Measurements from ENCODE around the gene STRN4. TPM values are rescaled to one million over a fixed set of nuclear protein-coding genes. Genes with fewer than 3 reads are reported as not detected.

Gene STRN4
- polyA plus RNA-seq, 1 donor from 2014 or later, result 153 TPM

DNA sequence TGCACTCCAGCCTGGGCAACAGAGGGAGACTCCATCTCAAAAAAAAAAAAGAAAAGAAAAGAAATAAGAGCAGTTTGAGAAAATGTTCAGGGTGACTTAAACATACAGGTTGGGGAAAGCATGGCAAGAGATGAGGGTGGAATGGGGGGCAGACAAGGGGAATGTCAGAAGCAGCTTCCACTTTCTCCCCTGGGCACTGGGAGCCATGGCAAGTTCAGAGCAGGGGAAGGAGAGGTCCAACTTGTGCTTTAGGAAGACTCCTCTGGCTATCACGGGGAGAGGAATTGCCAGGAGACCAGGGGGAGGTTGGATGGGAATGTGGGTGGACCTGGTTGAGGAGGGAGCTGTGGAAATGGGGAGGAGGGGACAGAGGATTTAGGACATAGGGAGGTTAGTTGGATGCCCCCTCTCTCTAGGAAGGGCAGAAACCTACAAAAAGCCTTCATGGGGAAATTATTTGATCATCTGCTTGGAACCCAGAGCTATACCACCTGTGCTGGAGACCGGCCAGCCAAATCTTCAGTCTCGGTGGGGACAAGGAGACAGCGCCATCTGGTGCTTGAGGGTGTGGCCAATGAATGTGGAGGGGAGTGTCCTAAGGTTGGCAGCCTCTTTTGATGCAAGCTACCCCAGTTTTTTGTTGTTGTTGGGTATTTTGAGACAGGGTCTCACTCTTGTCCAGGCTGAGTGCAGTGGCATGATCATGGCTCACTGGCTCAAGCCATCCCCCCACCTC lies 7.3 kb upstream of the STRN4 start:
- Histone ChIP-seq H3F3A (ENCODE audit: insufficient read depth, low read length, poor library complexity, severe bottlenecking) (no peaks in the 10 kb centered on the region), H3K9ac (ENCODE audit: low read length) (no peak overlapping the region), H3K27me3 (ENCODE audit: insufficient read depth, low read depth, low read length) (no peaks in the 10 kb centered on the region), H3K9me2 (ENCODE audit: insufficient read depth, low read length) (no peaks in the 10 kb centered on the region), H3K4me2 (ENCODE audit: low read length) (no peak overlapping the region), H3K79me2 (replicated peaks; ENCODE audit: insufficient read depth, low read length) (no peaks in the 10 kb centered on the region), H4K20me1 (ENCODE audit: insufficient read depth) (no peaks in the 10 kb centered on the region), H3K9me3 (ENCODE audit: low read length) (no peaks in the 10 kb centered on the region), H2AFZ (ENCODE audit: low read depth, low read length) (no peak overlapping the region), H3K27ac (ENCODE audit: low read length) (no peak overlapping the region), H3K4me3 (ENCODE audit: low read length) (no peak overlapping the region), H3K36me3 (ENCODE audit: insufficient read depth, low read length) (no peaks in the 10 kb centered on the region)
- peak; percentile 52 for TF ChIP-seq RAD21 (conservative IDR thresholded peaks at IDR 0.05)
- TF ChIP-seq SMC3 (conservative IDR thresholded peaks at IDR 0.05; ENCODE audit: poor library complexity), result peak; percentile 57
- TF ChIP-seq, protein P1, sequence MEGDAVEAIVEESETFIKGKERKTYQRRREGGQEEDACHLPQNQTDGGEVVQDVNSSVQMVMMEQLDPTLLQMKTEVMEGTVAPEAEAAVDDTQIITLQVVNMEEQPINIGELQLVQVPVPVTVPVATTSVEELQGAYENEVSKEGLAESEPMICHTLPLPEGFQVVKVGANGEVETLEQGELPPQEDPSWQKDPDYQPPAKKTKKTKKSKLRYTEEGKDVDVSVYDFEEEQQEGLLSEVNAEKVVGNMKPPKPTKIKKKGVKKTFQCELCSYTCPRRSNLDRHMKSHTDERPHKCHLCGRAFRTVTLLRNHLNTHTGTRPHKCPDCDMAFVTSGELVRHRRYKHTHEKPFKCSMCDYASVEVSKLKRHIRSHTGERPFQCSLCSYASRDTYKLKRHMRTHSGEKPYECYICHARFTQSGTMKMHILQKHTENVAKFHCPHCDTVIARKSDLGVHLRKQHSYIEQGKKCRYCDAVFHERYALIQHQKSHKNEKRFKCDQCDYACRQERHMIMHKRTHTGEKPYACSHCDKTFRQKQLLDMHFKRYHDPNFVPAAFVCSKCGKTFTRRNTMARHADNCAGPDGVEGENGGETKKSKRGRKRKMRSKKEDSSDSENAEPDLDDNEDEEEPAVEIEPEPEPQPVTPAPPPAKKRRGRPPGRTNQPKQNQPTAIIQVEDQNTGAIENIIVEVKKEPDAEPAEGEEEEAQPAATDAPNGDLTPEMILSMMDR (IDR thresholded peaks at IDR 0.05; ENCODE audit: poor library complexity, severe bottlenecking), result peak; percentile 61
- TF ChIP-seq, protein P2, sequence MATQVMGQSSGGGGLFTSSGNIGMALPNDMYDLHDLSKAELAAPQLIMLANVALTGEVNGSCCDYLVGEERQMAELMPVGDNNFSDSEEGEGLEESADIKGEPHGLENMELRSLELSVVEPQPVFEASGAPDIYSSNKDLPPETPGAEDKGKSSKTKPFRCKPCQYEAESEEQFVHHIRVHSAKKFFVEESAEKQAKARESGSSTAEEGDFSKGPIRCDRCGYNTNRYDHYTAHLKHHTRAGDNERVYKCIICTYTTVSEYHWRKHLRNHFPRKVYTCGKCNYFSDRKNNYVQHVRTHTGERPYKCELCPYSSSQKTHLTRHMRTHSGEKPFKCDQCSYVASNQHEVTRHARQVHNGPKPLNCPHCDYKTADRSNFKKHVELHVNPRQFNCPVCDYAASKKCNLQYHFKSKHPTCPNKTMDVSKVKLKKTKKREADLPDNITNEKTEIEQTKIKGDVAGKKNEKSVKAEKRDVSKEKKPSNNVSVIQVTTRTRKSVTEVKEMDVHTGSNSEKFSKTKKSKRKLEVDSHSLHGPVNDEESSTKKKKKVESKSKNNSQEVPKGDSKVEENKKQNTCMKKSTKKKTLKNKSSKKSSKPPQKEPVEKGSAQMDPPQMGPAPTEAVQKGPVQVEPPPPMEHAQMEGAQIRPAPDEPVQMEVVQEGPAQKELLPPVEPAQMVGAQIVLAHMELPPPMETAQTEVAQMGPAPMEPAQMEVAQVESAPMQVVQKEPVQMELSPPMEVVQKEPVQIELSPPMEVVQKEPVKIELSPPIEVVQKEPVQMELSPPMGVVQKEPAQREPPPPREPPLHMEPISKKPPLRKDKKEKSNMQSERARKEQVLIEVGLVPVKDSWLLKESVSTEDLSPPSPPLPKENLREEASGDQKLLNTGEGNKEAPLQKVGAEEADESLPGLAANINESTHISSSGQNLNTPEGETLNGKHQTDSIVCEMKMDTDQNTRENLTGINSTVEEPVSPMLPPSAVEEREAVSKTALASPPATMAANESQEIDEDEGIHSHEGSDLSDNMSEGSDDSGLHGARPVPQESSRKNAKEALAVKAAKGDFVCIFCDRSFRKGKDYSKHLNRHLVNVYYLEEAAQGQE (IDR thresholded peaks at IDR 0.05; ENCODE audit: borderline replicate concordance), result no peak

DNA sequence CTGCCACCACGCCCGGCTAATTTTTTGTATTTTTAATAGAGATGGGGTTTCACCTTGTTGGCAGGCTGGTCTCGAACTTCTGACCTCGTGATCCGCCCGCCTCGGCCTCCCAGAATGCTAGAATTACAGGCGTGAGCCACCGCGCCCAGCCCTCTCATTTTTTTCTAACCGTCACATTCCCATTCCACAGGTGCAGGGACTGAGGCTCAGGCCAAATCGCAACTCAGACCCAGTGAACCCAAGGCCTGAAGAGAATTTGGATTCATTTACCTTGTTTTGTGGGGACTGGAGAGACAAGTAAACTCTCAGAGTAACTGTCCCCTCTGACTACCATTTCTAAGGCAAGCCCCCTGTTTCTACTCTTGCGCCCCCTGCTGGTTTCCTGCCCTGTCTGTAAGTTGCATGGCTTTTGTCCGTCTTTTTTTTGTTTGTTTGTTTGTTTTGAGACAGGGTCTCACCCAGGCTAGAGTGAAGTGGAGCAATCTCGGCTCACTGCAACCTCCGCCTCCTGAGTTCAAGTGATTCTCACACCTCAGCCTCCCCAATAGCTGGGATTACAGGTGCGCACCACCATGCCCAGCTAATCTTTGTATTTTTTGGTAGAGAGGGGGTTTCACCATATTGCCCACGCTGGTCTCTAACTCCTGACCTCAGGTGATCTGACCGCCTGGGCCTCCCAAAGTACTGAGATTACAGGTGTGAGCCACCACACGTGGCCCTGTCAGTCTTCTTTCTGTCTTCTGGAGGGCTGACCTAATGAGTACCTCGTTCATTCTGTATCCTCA lies 2.3 kb upstream of the STRN4 start:
- no peaks in the 10 kb centered on the region for H3K36me3 ChIP-seq (ENCODE audit: insufficient read depth, low read length)
- H3K9me2 ChIP-seq (ENCODE audit: insufficient read depth, low read length), result no peaks in the 10 kb centered on the region
- H3K4me3 ChIP-seq (ENCODE audit: low read length), result peak overlapping the region; percentile 82
- H4K20me1 ChIP-seq (ENCODE audit: insufficient read depth), result peaks cover 4% of the 10 kb centered on the region
- no peak overlapping the region for H2AFZ ChIP-seq (ENCODE audit: low read depth, low read length)
- TF ChIP-seq, protein P2 (IDR thresholded peaks at IDR 0.05; ENCODE audit: borderline replicate concordance), result no peak
- TF ChIP-seq POLR2AphosphoS5 (IDR thresholded peaks at IDR 0.05), result no peak
- TF ChIP-seq, protein P1 (IDR thresholded peaks at IDR 0.05; ENCODE audit: poor library complexity, severe bottlenecking), result no peak
- TF ChIP-seq EZH2 (IDR thresholded peaks at IDR 0.05; ENCODE audit: borderline replicate concordance, insufficient read depth, low read length, poor library complexity, severe bottlenecking), result no peak
- TF ChIP-seq TAF1 (IDR thresholded peaks at IDR 0.05; ENCODE audit: low read depth), result no peak
- TF ChIP-seq MXI1 (conservative IDR thresholded peaks at IDR 0.05; ENCODE audit: poor library complexity, severe bottlenecking), result no peak
- no peak for TF ChIP-seq EP300 (conservative IDR thresholded peaks at IDR 0.05; ENCODE audit: poor library complexity, severe bottlenecking)
- TF ChIP-seq RAD21 (conservative IDR thresholded peaks at IDR 0.05), result no peak
- TF ChIP-seq SMC3 (conservative IDR thresholded peaks at IDR 0.05; ENCODE audit: poor library complexity), result no peak
- peak overlapping the region; percentile 98 for H3K27ac ChIP-seq (ENCODE audit: low read length)
- peaks cover 28% of the 10 kb centered on the region for H3K79me2 ChIP-seq (replicated peaks; ENCODE audit: insufficient read depth, low read length)
- H3K4me2 ChIP-seq (ENCODE audit: low read length), result no peak overlapping the region
- H3K9me3 ChIP-seq (ENCODE audit: low read length), result no peaks in the 10 kb centered on the region
- H3F3A ChIP-seq (ENCODE audit: insufficient read depth, low read length, poor library complexity, severe bottlenecking), result no peaks in the 10 kb centered on the region
- H3K27me3 ChIP-seq (ENCODE audit: insufficient read depth, low read depth, low read length), result no peaks in the 10 kb centered on the region
- peak overlapping the region; percentile 99 for H3K9ac ChIP-seq (ENCODE audit: low read length)

Measured in neural cell (in vitro differentiated cells).